ENCODE results near the gene RBM38.
A peak's percentile ranks its signal among the peaks of the same experiment; 100 is the strongest.

RBM38 gene

GRCh38 chr20:57392512-57393271 is 1.5 kb downstream of the RBM38 start:
- Histone ChIP-seq H2AK5ac (ENCODE audit: low read depth, low read length) (peak overlapping the region; percentile 61), H3K9ac (ENCODE audit: low read depth, low read length, poor library complexity) (peak overlapping the region; percentile 72), H3K79me1 (ENCODE audit: low read depth, low read length) (peaks cover 16% of the 10 kb centered on the region), H3K27ac (replicated peaks; ENCODE audit: low read length) (no peak overlapping the region), H3K4ac (ENCODE audit: low read length) (no peak overlapping the region), H2BK12ac (ENCODE audit: low read length) (no peak overlapping the region), H2BK5ac (ENCODE audit: low read length) (no peak overlapping the region), H2BK120ac (ENCODE audit: low read depth, low read length) (no peak overlapping the region), H3K36me3 (replicated peaks in 1 of 2; ENCODE audit: control insufficient read depth in 2 of 2, insufficient read depth in 2 of 2, low read length in 2 of 2) (peaks cover 18 to 48% of the 10 kb centered on the region in 2 donors), H3K27me3 (ENCODE audit: control insufficient read depth in 3 of 3, insufficient read depth in 3 of 3, low read depth in 1 of 3, low read length in 3 of 3) (peaks cover 0 to 16% (median 6%) of the 10 kb centered on the region in 3 experiments), H2BK15ac (ENCODE audit: low read length) (peak overlapping the region; percentile 21), H3K18ac (ENCODE audit: low read length) (peak overlapping the region; percentile 15), H4K8ac (ENCODE audit: low read depth, low read length) (no peak overlapping the region), H3K4me2 (ENCODE audit: insufficient read depth, low read length, poor library complexity, severe bottlenecking) (peak overlapping the region; percentile 54), H4K91ac (ENCODE audit: low read depth, low read length, poor library complexity) (no peak overlapping the region), H3K14ac (ENCODE audit: low read length) (peak overlapping the region; percentile 12), H3K9me3 (replicated peaks in 1 of 2; ENCODE audit: control insufficient read depth in 2 of 2, insufficient read depth in 1 of 2, low read depth in 1 of 2, low read length in 2 of 2) (peaks cover 0 to 2% of the 10 kb centered on the region in 2 donors), H2AFZ (ENCODE audit: low read length) (no peak overlapping the region), H3K4me3 (ENCODE audit: low read length in 2 of 2) (peak overlapping the region; percentile 15 to 99), H3K4me1 (ENCODE audit: control insufficient read depth in 2 of 2, insufficient read depth in 1 of 2, low read depth in 1 of 2, low read length in 2 of 2) (peaks cover 29 to 41% of the 10 kb centered on the region in 2 donors), H3K23ac (ENCODE audit: low read depth, low read length, poor library complexity) (peak overlapping the region; percentile 70)
- DNase-seq (ENCODE audit: low spot score): no peak
- WGBS, 2 donors (ENCODE audit: extremely low coverage in 2 of 2, insufficient read length in 2 of 2, insufficient replicate concordance in 1 of 2): no CpG with 5 or more reads among the region's 33 CpGs

- Histone ChIP-seq H2BK12ac (ENCODE audit: low read length) (no peak overlapping the region), H2AK5ac (ENCODE audit: low read depth, low read length) (peak overlapping the region; percentile 88), H3K9ac (ENCODE audit: low read depth, low read length, poor library complexity) (peak overlapping the region; percentile 47), H3K27ac (replicated peaks; ENCODE audit: low read length) (no peak overlapping the region), H3K27me3 (ENCODE audit: control insufficient read depth in 3 of 3, insufficient read depth in 3 of 3, low read depth in 1 of 3, low read length in 3 of 3) (peaks cover 0 to 16% (median 6%) of the 10 kb centered on the region in 3 experiments), H3K4me2 (ENCODE audit: insufficient read depth, low read length, poor library complexity, severe bottlenecking) (no peak overlapping the region), H4K91ac (ENCODE audit: low read depth, low read length, poor library complexity) (no peak overlapping the region), H3K9me3 (replicated peaks in 1 of 2; ENCODE audit: control insufficient read depth in 2 of 2, insufficient read depth in 1 of 2, low read depth in 1 of 2, low read length in 2 of 2) (peaks cover 0 to 2% of the 10 kb centered on the region in 2 donors), H3K18ac (ENCODE audit: low read length) (peak overlapping the region; percentile 44), H3K23ac (ENCODE audit: low read depth, low read length, poor library complexity) (peak overlapping the region; percentile 77), H3K14ac (ENCODE audit: low read length) (no peak overlapping the region), H3K36me3 (replicated peaks in 1 of 2; ENCODE audit: control insufficient read depth in 2 of 2, insufficient read depth in 2 of 2, low read length in 2 of 2) (peaks cover 18 to 57% of the 10 kb centered on the region in 2 donors), H2AFZ (ENCODE audit: low read length) (no peak overlapping the region), H2BK5ac (ENCODE audit: low read length) (no peak overlapping the region), H2BK120ac (ENCODE audit: low read depth, low read length) (no peak overlapping the region), H3K79me1 (ENCODE audit: low read depth, low read length) (peaks cover 16% of the 10 kb centered on the region), H3K4me1 (ENCODE audit: control insufficient read depth in 2 of 2, insufficient read depth in 1 of 2, low read depth in 1 of 2, low read length in 2 of 2) (peaks cover 30 to 41% of the 10 kb centered on the region in 2 donors), H3K4ac (ENCODE audit: low read length) (no peak overlapping the region), H3K4me3 (ENCODE audit: low read length in 2 of 2) (peak overlapping the region; percentile 15 to 99), H2BK15ac (ENCODE audit: low read length) (peak overlapping the region; percentile 84), H4K8ac (ENCODE audit: low read depth, low read length) (no peak overlapping the region)
- DNase-seq (ENCODE audit: low spot score): no peak
- WGBS, 2 donors (ENCODE audit: extremely low coverage in 2 of 2, insufficient read length in 2 of 2, insufficient replicate concordance in 1 of 2): no CpG with 5 or more reads among the region's 14 CpGs
These were observed 2.3 kb downstream of the RBM38 start for GRCh38 chr20:57393321-57394120.

GRCh38 chr20:57394121-57395082 is 3.2 kb downstream of the RBM38 start:
- WGBS, 2 donors (ENCODE audit: extremely low coverage in 2 of 2, insufficient read length in 2 of 2, insufficient replicate concordance in 1 of 2): no CpG with 5 or more reads among the region's 27 CpGs
- Histone ChIP-seq H3K9me3 (replicated peaks in 1 of 2; ENCODE audit: control insufficient read depth in 2 of 2, insufficient read depth in 1 of 2, low read depth in 1 of 2, low read length in 2 of 2) (peaks cover 0 to 2% of the 10 kb centered on the region in 2 donors), H3K4ac (ENCODE audit: low read length) (no peak overlapping the region), H3K23ac (ENCODE audit: low read depth, low read length, poor library complexity) (no peak overlapping the region), H2BK15ac (ENCODE audit: low read length) (peak overlapping the region; percentile 84), H3K27me3 (ENCODE audit: control insufficient read depth in 3 of 3, insufficient read depth in 3 of 3, low read depth in 1 of 3, low read length in 3 of 3) (peaks cover 0 to 16% (median 6%) of the 10 kb centered on the region in 3 experiments), H4K91ac (ENCODE audit: low read depth, low read length, poor library complexity) (no peak overlapping the region), H3K9ac (ENCODE audit: low read depth, low read length, poor library complexity) (peak overlapping the region; percentile 2), H4K8ac (ENCODE audit: low read depth, low read length) (no peak overlapping the region), H2BK5ac (ENCODE audit: low read length) (no peak overlapping the region), H3K4me2 (ENCODE audit: insufficient read depth, low read length, poor library complexity, severe bottlenecking) (no peak overlapping the region), H3K27ac (replicated peaks; ENCODE audit: low read length) (no peak overlapping the region), H3K4me1 (ENCODE audit: control insufficient read depth in 2 of 2, insufficient read depth in 1 of 2, low read depth in 1 of 2, low read length in 2 of 2) (peaks cover 37 to 47% of the 10 kb centered on the region in 2 donors), H2AK5ac (ENCODE audit: low read depth, low read length) (peak overlapping the region; percentile 88), H2AFZ (ENCODE audit: low read length) (no peak overlapping the region), H3K14ac (ENCODE audit: low read length) (no peak overlapping the region), H2BK12ac (ENCODE audit: low read length) (no peak overlapping the region), H2BK120ac (ENCODE audit: low read depth, low read length) (no peak overlapping the region), H3K79me1 (ENCODE audit: low read depth, low read length) (peaks cover 16% of the 10 kb centered on the region), H3K4me3 (ENCODE audit: low read length in 2 of 2) (peak overlapping the region in 1 of 2 donors; percentile 99), H3K18ac (ENCODE audit: low read length) (peak overlapping the region; percentile 59), H3K36me3 (replicated peaks in 1 of 2; ENCODE audit: control insufficient read depth in 2 of 2, insufficient read depth in 2 of 2, low read length in 2 of 2) (peaks cover 18 to 65% of the 10 kb centered on the region in 2 donors)
- no peak for DNase-seq (ENCODE audit: low spot score)

Measured in neuronal stem cell (in vitro differentiated cells).